ENCODE measurements around the gene ST3GAL2. TPM values are rescaled to one million over a fixed set of nuclear protein-coding genes. Genes with fewer than 3 reads are reported as not detected.
A peak's percentile ranks its signal among the peaks of the same experiment; 100 is the strongest.

Gene ST3GAL2
- polyA plus RNA-seq, 2 donors: 1.6 to 1.7 TPM

DNA sequence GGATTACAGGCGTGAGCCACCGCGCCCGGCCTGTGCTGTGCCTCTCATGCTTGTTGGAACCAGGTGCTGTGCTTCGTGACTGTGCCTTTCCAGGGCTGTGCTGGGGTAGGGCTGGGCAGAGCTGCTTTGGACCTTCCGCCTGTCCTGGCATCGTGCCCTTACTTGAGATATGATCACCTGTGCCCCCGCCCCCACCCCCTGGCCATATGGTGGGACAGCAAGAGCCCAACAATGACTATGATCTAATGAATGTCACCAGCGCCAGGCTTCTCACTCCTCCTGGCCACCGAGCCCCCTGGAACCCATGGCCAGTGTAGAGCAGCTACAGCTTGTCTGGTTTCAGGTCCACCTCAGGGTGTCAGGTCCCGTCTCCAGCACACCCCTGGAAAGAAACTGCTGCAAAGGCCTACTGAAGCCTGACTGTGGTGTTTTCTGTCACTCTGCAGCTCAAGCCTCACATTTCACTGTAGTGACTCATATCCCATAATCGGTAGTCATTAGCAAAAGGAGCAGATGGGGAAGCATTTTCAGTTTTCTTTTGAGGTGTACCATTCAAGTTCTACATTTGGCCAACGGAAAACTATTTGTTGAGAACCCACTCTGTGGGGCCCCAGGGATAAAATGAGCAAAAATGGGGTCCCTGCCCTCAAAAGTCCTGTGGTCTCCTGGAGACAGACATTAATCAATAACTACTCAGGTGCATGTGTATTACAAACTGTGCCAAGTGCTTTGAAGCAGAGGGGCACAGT lies 37.5 kb upstream of the ST3GAL2 start:
- Histone ChIP-seq H3K4me1 (ENCODE audit: control insufficient read depth in 2 of 2, insufficient read depth in 2 of 2, low read length in 1 of 2) (peaks cover 0 to 5% of the 10 kb centered on the region in 2 donors), H3K36me3 (ENCODE audit: control insufficient read depth in 2 of 2, insufficient read depth in 2 of 2, low read length in 1 of 2) (peaks cover 15 to 46% of the 10 kb centered on the region in 2 donors), H3K27me3 (ENCODE audit: control insufficient read depth in 1 of 2, insufficient read depth in 2 of 2, low read length in 2 of 2) (no peaks in the 10 kb centered on the region), H3K27ac (ENCODE audit: low read depth in 2 of 2, low read length in 1 of 2) (peak overlapping the region; percentile 1 to 26), H3K4me3 (ENCODE audit: low read depth in 1 of 2, low read length in 2 of 2) (no peak overlapping the region), H3K9me3 (ENCODE audit: control insufficient read depth in 2 of 2, insufficient read depth in 1 of 2, low read depth in 1 of 2, low read length in 1 of 2) (no peaks in the 10 kb centered on the region)
- 61 to 68% methylated on average over 13 of the region's 13 CpGs for WGBS, 2 donors

DNA sequence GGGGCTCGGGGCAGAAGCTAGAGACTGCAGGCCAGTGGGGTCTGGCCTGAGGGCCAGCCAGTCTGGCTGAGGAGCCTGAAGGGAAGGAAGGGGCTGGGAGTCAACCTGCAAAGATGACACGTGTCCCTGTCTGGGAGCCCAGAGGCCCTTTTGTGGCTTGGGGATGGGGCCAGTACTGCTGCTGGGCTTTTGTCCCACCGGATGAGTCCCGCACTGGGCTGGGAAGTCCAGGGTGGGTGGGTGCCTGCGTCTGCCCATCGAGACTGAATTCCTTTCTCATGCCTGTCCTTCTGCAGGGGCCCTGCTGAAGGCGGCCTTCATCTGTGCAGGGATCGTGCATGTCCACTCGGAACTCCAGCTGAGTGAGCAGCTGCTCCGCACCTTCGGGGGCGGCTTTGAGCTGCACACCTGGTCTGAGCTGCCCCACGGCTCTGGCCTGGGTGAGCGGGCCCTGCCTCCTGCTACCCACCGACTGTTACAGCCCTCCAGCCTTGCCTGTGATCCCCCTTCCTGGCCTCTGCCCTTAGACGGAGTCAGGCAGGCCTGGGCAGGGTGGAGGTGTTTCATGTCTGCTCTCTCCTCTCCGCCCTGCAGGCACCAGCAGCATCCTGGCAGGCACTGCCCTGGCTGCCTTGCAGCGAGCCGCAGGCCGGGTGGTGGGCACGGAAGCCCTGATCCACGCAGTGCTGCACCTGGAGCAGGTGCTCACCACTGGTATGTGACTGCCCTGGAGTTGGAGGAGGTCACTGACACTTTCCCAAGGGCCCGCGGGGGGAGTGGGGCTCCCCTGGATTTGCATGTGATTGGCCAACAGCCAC lies 36.4 kb upstream of the ST3GAL2 start:
- no peak overlapping the region for H3K27ac ChIP-seq (ENCODE audit: low read depth in 2 of 2, low read length in 1 of 2)
- peaks cover 0 to 5% of the 10 kb centered on the region in 2 donors for H3K4me1 ChIP-seq (ENCODE audit: control insufficient read depth in 2 of 2, insufficient read depth in 2 of 2, low read length in 1 of 2)
- no peak overlapping the region for H3K4me3 ChIP-seq (ENCODE audit: low read depth in 1 of 2, low read length in 2 of 2)
- H3K27me3 ChIP-seq (ENCODE audit: control insufficient read depth in 1 of 2, insufficient read depth in 2 of 2, low read length in 2 of 2): no peaks in the 10 kb centered on the region
- 67 to 74% methylated on average over 23 to 24 of the region's 24 CpGs for WGBS, 2 donors
- H3K36me3 ChIP-seq (ENCODE audit: control insufficient read depth in 2 of 2, insufficient read depth in 2 of 2, low read length in 1 of 2): peaks cover 5 to 41% of the 10 kb centered on the region in 2 donors
- no peaks in the 10 kb centered on the region for H3K9me3 ChIP-seq (ENCODE audit: control insufficient read depth in 2 of 2, insufficient read depth in 1 of 2, low read depth in 1 of 2, low read length in 1 of 2)

DNA sequence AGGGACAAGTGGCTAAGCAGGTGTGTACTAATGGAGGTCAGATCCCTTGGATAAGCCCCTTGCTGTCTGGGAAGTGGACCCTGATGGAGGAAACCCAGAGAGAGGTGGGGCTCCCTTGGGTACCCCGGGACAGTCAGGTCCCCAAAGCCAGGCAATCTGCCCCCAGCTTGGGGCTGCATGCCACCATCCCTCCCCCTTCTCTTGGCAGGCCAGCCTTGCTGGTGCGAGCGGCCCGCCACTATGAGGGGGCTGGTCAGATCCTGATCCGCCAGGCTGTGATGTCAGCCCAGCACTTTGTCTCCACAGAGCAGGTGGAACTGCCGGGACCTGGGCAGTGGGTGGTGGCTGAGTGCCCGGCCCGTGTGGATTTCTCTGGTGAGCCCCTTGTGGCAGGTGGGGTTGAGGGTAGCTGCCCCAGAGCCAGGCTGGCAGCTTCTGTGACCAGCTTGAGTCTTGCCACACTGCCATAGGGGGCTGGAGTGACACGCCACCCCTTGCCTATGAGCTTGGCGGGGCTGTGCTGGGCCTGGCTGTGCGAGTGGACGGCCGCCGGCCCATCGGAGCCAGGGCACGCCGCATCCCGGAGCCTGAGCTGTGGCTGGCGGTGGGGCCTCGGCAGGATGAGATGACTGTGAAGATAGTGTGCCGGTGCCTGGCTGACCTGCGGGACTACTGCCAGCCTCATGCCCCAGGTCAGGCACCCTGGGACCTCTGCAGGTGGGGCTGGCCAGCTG lies 35.6 kb upstream of the ST3GAL2 start:
- peaks cover 0 to 33% of the 10 kb centered on the region in 2 donors for H3K36me3 ChIP-seq (ENCODE audit: control insufficient read depth in 2 of 2, insufficient read depth in 2 of 2, low read length in 1 of 2)
- WGBS, 2 donors: 90 to 92% methylated on average over 17 to 22 of the region's 22 CpGs

DNA sequence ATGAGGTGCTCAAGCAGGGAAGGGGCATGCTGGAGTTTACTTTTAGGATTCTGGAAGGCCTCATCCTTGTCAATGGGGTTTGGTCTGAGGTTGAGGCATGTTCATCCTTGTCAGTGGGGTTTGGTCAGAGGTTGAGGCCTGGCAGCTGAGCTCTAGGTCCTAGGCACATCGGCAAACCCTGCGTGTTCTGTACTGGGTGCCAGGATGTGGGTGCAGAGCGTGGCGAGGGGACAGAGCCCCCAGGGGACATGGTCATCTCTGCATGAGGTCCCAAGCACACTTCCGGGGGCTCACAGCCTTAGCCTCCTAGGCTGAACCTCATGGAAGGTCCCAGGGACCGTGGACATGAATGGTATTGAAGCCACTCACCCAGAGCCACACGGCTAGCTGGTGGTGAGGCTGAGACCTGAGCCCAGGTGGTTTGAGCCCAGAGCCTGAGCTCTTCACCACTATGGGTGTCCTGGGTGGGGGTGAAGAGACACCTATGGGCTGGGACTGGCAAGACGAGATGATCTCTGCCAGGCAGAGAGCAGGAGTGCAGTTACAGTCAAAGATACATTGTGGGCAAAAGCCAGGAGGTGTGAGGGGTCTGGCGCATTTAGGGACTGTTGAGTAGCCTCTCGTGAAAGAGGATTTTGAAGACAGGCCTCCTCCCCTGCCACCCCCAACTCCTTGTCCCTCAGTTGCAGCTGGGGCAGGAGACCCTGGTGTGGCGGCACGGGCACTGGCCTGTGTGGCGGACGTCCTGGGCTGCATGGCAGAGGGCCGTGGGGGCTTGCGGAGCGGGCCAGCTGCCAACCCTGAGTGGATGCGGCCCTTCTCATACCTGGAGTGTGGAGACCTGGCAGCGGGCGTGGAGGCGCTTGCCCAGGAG lies 34.8 kb upstream of the ST3GAL2 start:
- H3K4me3 ChIP-seq (ENCODE audit: low read depth in 1 of 2, low read length in 2 of 2): no peak overlapping the region
- H3K36me3 ChIP-seq (ENCODE audit: control insufficient read depth in 2 of 2, insufficient read depth in 2 of 2, low read length in 1 of 2): peaks cover 0 to 27% of the 10 kb centered on the region in 2 donors
- peaks cover 0 to 5% of the 10 kb centered on the region in 2 donors for H3K4me1 ChIP-seq (ENCODE audit: control insufficient read depth in 2 of 2, insufficient read depth in 2 of 2, low read length in 1 of 2)
- 90 to 91% methylated on average over 21 of the region's 21 CpGs for WGBS, 2 donors
- H3K27me3 ChIP-seq (ENCODE audit: control insufficient read depth in 1 of 2, insufficient read depth in 2 of 2, low read length in 2 of 2): no peaks in the 10 kb centered on the region
- H3K9me3 ChIP-seq (ENCODE audit: control insufficient read depth in 2 of 2, insufficient read depth in 1 of 2, low read depth in 1 of 2, low read length in 1 of 2): no peaks in the 10 kb centered on the region
- no peak overlapping the region for H3K27ac ChIP-seq (ENCODE audit: low read depth in 2 of 2, low read length in 1 of 2)

More for the DNA sequence above, 35.6 kb upstream of the ST3GAL2 start:
- no peaks in the 10 kb centered on the region for H3K27me3 ChIP-seq (ENCODE audit: control insufficient read depth in 1 of 2, insufficient read depth in 2 of 2, low read length in 2 of 2)
- H3K4me1 ChIP-seq (ENCODE audit: control insufficient read depth in 2 of 2, insufficient read depth in 2 of 2, low read length in 1 of 2): peaks cover 0 to 5% of the 10 kb centered on the region in 2 donors
- no peak overlapping the region for H3K4me3 ChIP-seq (ENCODE audit: low read depth in 1 of 2, low read length in 2 of 2)
- H3K27ac ChIP-seq (ENCODE audit: low read depth in 2 of 2, low read length in 1 of 2): no peak overlapping the region
- H3K9me3 ChIP-seq (ENCODE audit: control insufficient read depth in 2 of 2, insufficient read depth in 1 of 2, low read depth in 1 of 2, low read length in 1 of 2): no peaks in the 10 kb centered on the region

DNA sequence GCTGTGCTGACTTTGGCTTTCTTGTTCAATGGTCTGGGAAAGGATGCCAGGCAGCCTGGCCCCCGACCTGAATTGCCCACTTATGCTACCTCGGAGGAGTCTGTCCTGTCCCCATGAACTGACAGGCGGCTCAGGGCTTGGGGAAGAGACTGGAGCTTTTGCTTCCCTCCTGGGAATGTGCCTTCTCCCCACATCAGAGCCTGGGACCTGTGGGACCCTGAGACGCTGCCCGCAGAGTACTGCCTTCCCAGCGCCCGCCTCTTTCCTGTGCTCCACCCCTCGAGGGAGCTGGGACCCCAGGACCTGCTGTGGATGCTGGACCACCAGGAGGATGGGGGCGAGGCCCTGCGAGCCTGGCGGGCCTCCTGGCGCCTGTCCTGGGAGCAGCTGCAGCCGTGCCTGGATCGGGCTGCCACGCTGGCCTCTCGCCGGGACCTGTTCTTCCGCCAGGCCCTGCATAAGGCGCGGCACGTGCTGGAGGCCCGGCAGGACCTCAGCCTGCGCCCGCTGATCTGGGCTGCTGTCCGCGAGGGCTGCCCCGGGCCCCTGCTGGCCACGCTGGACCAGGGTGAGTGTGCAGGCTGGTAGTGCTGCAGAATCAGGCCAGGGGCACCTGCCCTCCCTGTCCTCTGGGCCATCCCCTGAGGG lies 34.0 kb upstream of the ST3GAL2 start:
- WGBS, 2 donors: 83% methylated on average over 28 of the region's 28 CpGs
- no peak overlapping the region for H3K27ac ChIP-seq (ENCODE audit: low read depth in 2 of 2, low read length in 1 of 2)
- H3K9me3 ChIP-seq (ENCODE audit: control insufficient read depth in 2 of 2, insufficient read depth in 1 of 2, low read depth in 1 of 2, low read length in 1 of 2): no peaks in the 10 kb centered on the region
- H3K4me1 ChIP-seq (ENCODE audit: control insufficient read depth in 2 of 2, insufficient read depth in 2 of 2, low read length in 1 of 2): peaks cover 0 to 4% of the 10 kb centered on the region in 2 donors
- no peak overlapping the region for H3K4me3 ChIP-seq (ENCODE audit: low read depth in 1 of 2, low read length in 2 of 2)
- no peaks in the 10 kb centered on the region for H3K27me3 ChIP-seq (ENCODE audit: control insufficient read depth in 1 of 2, insufficient read depth in 2 of 2, low read length in 2 of 2)
- H3K36me3 ChIP-seq (ENCODE audit: control insufficient read depth in 2 of 2, insufficient read depth in 2 of 2, low read length in 1 of 2): peaks cover 0 to 21% of the 10 kb centered on the region in 2 donors

DNA sequence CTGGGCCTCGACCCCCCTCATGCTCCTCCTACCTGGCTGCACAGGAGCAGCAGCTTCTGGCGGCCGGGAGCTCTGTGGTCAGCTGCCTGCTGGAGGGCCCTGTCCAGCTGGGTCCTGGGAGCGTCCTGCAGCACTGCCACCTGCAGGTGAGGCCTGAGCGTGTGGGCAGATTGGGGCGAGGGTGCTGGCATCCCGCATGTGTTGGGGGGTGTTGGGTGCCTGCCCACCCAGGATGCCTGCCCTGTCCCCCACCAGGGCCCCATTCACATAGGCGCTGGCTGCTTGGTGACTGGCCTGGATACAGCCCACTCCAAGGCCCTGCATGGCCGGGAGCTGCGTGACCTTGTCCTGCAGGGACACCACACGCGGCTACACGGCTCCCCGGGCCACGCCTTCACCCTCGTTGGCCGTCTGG lies 32.0 kb upstream of the ST3GAL2 start:
- H3K27ac ChIP-seq (ENCODE audit: low read depth in 2 of 2, low read length in 1 of 2): no peak overlapping the region
- H3K36me3 ChIP-seq (ENCODE audit: control insufficient read depth in 2 of 2, insufficient read depth in 2 of 2, low read length in 1 of 2): peaks cover 2 to 35% of the 10 kb centered on the region in 2 donors
- 74 to 79% methylated on average over 15 to 17 of the region's 17 CpGs for WGBS, 2 donors
- no peaks in the 10 kb centered on the region for H3K27me3 ChIP-seq (ENCODE audit: control insufficient read depth in 1 of 2, insufficient read depth in 2 of 2, low read length in 2 of 2)
- H3K9me3 ChIP-seq (ENCODE audit: control insufficient read depth in 2 of 2, insufficient read depth in 1 of 2, low read depth in 1 of 2, low read length in 1 of 2): no peaks in the 10 kb centered on the region
- H3K4me3 ChIP-seq (ENCODE audit: low read depth in 1 of 2, low read length in 2 of 2): no peak overlapping the region
- no peaks in the 10 kb centered on the region for H3K4me1 ChIP-seq (ENCODE audit: control insufficient read depth in 2 of 2, insufficient read depth in 2 of 2, low read length in 1 of 2)

DNA sequence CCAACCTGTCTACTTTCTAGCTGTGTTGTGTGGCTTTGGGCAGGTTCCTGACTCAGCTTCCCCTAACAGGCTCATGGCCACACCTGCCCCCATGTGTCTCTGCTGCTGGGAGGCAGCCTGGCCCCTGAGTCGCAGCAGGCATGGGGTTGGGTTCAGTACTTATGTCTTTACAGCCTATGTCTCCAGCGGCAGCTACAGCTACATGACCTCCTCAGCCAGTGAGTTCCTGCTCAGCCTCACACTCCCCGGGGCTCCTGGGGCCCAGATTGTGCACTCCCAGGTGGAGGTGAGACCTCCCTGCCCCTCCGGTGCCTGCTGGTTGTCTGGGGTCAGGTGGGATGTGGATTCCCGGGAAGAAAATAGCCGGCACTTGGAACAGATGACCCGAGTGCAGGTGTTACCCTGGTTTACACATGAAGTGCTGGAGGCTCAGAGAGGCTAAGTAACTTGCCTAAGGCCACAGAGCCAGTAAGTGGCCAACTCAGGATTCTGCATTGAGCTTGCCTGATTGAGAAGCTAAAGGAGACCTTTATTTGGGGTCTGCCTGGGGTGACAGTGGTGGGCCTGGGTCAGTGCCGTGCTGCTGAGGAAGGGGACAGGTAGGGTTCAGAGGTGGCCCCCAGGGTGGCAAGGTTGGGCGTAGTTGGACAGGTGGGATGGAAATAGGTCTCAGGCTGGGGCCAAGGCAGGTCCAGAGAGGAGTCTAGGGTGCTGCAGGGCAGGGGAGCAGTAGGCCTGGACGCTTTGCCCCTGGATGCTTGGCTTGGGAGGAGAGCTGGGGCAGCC lies 31.4 kb upstream of the ST3GAL2 start:
- H3K9me3 ChIP-seq (ENCODE audit: control insufficient read depth in 2 of 2, insufficient read depth in 1 of 2, low read depth in 1 of 2, low read length in 1 of 2): no peaks in the 10 kb centered on the region
- H3K27me3 ChIP-seq (ENCODE audit: control insufficient read depth in 1 of 2, insufficient read depth in 2 of 2, low read length in 2 of 2): no peaks in the 10 kb centered on the region
- no peak overlapping the region for H3K4me3 ChIP-seq (ENCODE audit: low read depth in 1 of 2, low read length in 2 of 2)
- no peaks in the 10 kb centered on the region for H3K4me1 ChIP-seq (ENCODE audit: control insufficient read depth in 2 of 2, insufficient read depth in 2 of 2, low read length in 1 of 2)
- 92 to 96% methylated on average over 10 of the region's 10 CpGs for WGBS, 2 donors
- no peak overlapping the region for H3K27ac ChIP-seq (ENCODE audit: low read depth in 2 of 2, low read length in 1 of 2)
- H3K36me3 ChIP-seq (ENCODE audit: control insufficient read depth in 2 of 2, insufficient read depth in 2 of 2, low read length in 1 of 2): peaks cover 3 to 36% of the 10 kb centered on the region in 2 donors

Measured in esophagus (tissue), 2 donors.